NCI-H446 (cell line): ENCODE results near the gene TBXAS1.

Source experiments
- DNase-seq, 2 experiments: peaks; one replicate each; lab custom pipeline; 2025; lab: John Stamatoyannopoulos, UW

Gene TBXAS1

GRCh38 chr7:139829025-139829774, at the start of gene TBXAS1:
TBXAS1 (plus strand) TSS chr7:139829264; CDS start chr7:139829391, 127 bp downstream.
- no peak for DNase-seq

GRCh38 chr7:139782932-139783331, 46.1 kb upstream of the TBXAS1 start:
- no peak for DNase-seq

DNA sequence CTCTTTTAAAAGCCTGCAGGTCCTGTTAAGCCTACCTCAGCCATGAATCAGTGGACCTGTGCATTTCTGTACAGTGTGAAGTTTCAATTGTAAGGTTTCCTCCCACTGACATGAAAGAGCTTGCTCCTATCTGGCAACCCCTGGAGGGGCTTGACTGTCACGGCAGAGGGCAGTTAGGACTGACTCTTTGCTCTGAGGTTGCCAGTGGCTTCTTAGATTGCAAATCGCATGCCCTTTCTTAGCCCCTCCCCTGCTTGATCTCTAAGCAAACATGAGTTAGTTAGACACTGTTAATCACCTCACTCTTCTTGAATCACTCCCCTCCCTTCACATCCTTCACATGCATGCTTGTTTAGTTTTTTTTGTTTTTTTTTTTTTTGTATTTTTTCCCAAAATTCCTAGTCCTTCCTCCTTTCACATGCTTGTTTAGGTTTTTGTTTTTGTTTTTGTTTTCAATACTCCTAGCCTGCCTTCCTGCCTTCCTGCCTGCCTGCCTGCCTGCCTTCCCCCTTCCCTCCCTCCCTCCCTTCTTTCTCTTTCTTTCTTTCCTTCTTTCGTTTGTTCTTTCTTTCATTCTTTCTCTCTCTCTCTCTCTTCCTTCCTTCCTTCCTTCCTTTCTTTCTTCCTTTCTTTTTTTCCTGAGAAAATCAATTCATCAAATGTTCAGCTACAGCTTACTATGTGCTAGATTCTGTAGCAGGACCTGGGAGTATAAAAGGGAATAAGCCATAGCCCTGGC, 45.2 kb upstream of the TBXAS1 start:
- no peak for DNase-seq

- DNase-seq: no peak
These were observed 44.4 kb upstream of the TBXAS1 start for GRCh38 chr7:139784648-139785047.

DNA sequence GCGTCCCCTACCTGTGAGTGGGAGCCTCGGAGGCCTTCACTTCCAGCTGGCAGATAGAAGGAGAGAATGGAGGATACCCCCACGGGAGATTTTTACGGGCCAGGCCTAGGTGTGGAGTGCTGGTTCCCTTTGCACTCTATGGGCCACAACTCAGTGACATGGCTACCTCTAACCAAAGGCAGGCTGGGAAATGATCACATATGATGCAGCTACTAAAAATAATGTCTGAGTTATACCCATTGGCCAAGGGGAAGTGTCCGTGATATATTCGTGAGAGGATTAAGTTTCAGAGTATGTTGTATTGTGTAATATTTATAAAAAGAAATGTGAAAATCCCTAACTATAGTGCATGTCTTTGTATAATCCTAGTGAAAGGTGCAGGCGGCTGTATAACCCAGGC, 37.7 kb upstream of the TBXAS1 start:
- no peak for DNase-seq

GRCh38 chr7:139797607-139798006, 31.5 kb upstream of the TBXAS1 start:
- no peak for DNase-seq

- no peak for DNase-seq
These were observed 30.8 kb upstream of the TBXAS1 start for GRCh38 chr7:139798221-139798620.

DNA sequence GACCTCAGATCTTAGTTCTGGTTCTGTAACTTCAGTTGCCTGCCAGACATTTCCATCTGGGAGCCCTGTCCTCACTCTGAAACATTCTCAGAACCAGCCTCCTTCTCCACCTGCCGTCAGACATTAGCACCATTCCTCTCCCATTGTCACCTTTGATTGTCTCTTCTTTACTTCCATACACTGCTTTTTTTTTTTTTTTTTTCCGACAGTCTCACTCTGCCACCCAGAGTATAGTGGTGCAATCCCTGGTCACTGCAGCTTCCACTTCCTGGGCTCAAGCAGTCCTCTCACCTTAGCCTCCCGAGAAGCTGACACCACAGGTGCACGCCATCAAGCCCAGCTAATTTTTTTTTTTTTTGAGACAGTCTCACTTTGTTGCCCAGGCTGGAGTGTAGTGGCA, 30.2 kb upstream of the TBXAS1 start:
- no peak for DNase-seq

DNA sequence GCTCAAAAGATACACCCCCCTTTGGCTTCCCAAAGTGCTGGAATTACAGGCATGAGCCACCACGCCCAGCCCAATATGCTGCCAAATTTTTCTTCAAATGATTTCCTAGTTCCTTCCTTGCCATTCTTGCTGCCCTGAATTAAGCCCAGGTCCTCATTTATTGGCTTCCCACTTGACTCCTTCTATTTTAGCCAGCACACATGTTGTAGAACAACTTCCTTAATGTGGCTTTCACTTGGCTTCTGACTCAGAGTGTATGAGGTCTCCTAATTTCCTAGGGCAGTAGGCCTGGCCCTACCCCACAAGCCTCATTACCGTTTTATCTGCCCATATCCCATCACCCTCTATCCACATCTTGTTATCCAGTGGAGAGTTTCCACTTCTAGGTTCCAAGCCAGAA, 29.5 kb upstream of the TBXAS1 start:
- no peak for DNase-seq

GRCh38 chr7:139804571-139804970, 24.5 kb upstream of the TBXAS1 start:
- DNase-seq: no peak

GRCh38 chr7:139807009-139807408, 22.1 kb upstream of the TBXAS1 start:
- no peak for DNase-seq

DNA sequence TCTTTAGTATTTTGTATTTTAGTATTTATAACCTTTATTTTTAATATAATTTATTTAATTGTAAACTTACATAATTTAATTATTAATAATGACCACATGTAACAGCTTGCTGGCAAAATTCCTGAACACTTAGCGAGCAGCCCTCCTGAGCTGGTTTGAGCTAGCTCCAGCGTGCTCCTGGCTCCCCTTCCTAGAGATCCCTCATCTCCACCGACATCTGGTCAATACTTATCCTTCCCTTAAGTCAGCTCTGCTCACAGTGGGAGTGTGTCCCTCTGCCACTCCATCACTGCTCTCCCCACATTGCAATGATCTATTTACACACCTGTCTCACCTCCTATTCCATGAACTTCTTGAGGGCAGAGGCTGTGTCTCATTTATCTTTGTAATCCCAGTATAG, 20.6 kb upstream of the TBXAS1 start:
- no peak for DNase-seq

DNA sequence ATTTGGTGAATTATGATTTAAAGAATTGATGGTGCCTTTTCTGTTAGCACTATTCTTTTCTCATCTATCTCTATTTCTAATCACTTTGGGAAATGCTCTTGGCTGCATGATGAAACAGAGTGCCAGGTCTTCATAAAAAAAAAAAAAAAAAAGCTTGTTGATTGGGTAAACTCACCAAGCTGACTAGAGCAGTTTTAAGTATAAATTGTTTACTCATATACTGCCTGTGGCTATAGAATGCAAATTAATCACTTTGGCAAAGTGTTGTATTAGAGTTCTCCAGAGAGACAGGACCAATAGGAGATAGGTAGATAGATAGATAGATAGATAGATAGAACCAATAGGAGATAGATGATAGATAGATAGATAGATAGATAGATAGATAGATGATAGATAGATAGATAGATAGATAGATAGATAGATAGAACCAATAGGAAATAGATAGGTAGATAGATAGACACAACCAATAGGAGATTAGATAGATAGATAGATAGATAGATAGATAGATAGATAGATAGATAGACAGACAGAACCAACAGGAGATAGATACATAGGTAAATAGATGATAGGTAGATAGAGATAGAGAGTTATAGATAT, 20.1 kb upstream of the TBXAS1 start:
- DNase-seq: no peak

DNA sequence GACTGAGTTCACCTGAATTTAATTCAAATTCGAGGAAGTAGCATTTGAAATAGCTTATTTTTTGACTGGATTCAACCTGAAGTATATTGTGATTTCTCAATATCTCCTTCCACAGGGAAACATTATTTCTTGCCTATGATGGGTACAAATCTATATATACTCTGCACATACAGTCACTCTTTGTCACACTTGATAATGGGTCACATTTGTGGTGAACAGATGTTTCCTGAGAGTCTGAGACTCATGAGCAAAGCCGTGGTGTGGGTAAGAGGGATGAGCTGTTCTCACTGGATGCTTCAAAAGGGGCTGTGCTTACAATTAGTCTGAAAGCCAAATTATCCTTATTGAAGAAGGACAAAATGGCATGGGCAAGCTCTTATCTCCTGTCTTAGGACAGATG, 18.0 kb upstream of the TBXAS1 start:
- no peak for DNase-seq

- DNase-seq: no peak
These were observed 15.9 kb upstream of the TBXAS1 start for GRCh38 chr7:139813151-139813550.

- DNase-seq: no peak
These were observed 15.4 kb upstream of the TBXAS1 start for GRCh38 chr7:139813689-139814088.

- DNase-seq: no peak
These were observed 11.8 kb upstream of the TBXAS1 start for GRCh38 chr7:139817249-139817648.

GRCh38 chr7:139820089-139820488, 9.0 kb upstream of the TBXAS1 start:
- DNase-seq: no peak

GRCh38 chr7:139821349-139822105, 7.5 kb upstream of the TBXAS1 start:
- no peak for DNase-seq

DNA sequence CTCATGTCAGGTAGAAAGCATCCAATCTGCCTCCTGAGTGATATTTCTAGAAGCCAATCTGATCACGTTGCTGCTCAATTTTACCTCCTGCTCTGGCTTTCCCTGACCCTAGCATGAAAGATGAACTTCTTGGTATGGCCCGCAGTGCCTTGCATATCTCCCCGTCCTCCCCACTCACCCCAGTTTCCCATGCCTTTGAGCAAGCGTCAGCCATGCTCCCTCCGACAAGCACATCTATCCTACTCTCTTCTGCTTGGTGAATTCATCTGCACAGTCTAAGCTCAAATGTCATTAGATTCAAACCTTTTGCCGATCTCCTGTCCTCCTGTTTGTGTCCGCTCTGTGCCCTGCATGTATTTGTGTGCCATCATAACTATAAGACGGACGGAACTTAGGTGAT, 6.2 kb upstream of the TBXAS1 start:
- no peak for DNase-seq

- no peak for DNase-seq
These were observed 5.0 kb upstream of the TBXAS1 start for GRCh38 chr7:139823959-139824521.

DNA sequence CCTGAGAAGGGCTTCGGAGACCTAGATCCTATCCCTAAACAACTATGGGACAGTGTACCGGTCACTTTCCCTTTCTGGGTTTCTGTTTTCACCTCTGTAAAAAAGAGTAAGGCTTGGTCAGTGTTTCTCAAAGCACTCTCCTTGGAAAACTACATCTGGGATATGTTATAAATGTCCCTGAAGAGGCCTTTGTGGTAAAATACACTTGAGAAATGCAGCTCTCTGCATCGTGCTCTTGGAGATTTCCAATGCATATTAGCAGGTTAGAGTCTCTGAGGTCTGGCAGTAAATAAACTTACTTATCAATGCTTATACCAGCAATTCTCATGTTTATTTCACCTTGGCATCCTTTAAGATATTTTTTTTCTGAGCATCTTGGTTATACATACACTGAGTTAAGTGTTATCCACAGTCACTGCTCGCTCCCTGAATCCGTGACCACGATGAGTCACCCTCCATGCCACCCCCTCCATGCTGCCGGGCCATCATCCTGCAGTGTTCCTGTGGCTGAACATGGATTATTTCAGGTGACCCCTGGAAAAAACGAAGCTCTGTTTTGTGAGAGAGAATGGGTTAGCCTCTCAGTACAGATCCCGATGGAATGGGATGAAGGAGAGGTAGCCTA, 3.3 kb upstream of the TBXAS1 start:
- DNase-seq: no peak
